ENCODE results near the gene CEP57L1.
"Not testable (repeated sequence)": the region's sequence is repeated elsewhere in the genome, so short reads cannot be mapped to it uniquely, and the experiment has no call there.

The CEP57L1 gene

DNA sequence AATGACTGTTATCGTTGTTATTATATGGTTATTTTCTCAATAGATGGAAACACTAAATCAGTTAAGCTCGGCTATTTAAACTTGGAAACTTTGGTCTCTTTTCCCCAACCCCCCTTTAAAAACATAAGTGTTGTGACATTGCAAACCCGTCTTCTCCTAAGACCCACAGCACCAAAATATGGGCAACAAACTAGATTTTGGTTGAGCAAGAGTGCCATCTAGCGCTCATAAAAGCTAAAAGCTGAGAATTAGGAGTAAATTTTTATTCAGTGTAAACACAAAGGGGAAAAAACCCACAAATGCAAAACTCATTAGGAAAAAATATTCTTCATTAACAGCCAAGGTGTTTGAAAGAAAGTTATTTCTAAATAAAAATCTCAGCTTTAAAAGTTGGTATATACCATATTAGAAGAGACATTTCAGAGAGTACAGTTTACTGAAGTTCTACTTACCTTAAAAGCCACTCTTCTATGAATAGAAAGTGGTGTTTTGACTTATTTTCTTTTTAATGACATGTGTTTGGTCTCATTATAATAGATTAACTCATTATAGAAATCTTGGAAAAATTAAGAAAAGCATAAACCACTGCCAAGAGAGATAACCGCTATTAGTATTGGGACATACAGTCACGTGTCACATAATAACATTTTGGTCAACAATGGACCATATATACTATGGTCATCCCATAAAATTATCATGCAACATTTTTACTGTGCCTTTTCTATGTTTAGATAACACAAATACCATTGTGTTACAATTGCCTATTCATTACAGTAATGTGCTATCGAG, 21.8 kb upstream of the CEP57L1 start:
- peak; percentile 13 for DNase-seq (ENCODE audit: low read depth)

DNA sequence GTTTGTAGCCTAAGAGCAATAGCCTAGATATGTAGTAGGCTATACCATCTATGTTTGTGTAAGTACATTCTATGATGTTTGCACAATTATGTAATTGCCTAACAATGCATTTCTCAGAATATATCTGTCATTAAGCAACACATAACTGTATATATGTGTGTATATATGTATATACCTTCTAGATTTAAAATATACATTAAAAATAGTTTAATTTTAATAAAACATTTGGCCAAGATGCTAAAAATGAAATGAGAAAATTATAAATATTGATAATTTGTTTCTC, 21.2 kb upstream of the CEP57L1 start:
- no peak for DNase-seq (ENCODE audit: low read depth)

DNA sequence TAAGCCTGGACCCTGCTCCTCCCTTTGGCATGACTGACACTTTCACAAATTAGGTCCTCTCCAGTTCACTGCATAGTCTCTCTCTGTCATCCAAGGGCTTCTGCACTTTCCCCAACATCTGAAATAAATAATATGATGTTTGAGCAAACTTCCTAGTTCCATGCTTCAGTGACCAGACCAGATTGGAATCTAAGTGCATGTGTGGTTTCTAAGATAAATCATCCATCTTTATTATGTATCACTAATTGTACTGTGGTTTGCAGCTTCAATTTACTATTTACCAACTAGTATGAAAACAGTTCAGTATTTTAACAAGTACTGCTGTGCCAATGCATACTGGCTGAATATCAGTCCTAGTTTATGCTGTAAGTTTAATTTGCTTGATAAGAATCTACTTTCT, 19.4 kb upstream of the CEP57L1 start:
- DNase-seq (ENCODE audit: low read depth), result no peak

DNA sequence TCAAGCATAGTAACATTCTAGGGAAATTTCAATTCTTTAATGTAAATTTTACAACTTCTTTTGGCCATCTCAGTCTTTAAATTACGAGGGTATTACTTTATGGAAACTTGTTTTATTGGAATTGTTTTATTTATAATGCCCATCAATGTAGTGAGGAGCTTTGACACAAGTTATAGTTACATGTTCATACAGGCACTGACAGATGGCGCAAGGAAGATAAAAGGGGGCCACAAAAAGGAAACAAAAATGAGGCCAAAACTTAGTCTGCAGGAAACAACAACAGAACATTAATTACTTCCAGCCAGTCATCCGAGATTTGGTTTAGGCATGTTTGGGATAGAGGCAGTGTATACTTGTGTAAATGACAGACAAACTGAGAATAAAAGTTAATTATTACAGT, 18.9 kb upstream of the CEP57L1 start:
- no peak for DNase-seq (ENCODE audit: low read depth)

DNA sequence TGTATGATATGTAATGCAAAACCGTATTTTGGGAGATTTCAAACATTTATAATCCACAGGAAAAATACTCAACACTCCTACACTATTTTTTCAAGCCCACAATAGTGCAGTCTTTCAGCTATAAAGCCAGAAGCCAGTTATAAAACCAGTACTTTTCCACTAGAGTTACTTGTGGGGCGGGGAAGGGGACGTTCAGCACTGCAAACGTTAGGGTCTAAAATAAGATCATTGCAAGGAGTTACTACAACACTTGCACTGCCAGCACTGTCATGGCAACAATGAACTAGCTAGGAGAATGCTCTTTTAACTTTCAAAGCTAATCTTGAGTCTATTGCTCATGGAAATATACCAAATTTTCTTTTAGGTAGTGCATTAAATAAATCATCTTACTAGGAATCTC, 15.3 kb upstream of the CEP57L1 start:
- no peak for DNase-seq (ENCODE audit: low read depth)

DNA sequence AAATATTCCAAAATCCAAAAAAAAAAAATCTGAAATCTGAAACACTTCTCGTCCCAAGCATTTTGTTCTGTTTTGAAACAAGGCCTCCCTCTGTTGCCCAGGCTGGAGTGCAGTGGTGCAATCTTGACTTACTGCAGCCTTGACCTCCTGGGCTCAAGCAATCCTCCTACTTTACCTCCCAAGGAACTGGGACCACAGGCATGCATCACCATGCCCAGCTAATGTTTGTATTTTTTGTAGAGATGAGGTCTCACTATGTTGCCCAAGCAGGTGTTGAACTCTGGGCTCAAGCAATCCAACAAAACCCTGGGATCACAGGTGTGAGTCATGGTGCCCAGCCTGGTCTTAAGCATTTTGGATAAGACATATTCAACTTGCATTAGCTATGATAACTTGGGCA, 14.3 kb upstream of the CEP57L1 start:
- DNase-seq (ENCODE audit: low read depth), result no peak

DNA sequence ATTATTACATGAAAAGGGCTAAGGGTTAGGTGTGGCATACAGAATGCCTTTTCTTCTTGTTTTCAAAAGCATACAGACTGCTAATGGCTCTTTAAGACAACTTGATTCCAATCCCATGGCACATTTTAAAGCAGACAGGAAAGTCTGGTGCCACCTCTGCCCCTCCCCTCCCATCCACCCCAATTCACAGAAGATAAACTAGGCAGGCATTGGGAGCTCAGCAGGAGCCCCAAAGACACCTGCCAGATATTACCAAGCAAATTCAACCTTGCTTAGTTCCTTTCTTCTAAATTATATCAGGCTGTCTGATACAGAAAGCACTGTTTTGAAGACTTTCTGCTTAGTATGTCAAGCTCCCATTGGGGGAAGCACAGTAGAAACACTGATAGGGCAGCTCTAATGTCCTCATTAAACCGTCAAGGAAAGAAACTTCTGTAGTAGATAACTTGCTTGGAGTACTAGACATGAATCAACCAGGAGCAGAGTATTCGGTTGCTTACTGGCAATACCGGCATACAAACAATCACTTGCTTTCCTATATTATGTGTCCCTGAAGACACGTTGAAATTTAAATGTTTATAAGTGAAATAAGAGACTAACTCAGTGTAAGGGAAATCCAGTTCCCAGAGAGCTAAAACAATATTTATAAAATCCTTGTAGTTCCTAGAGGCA, 13.7 kb upstream of the CEP57L1 start:
- DNase-seq (ENCODE audit: low read depth), result no peak

DNA sequence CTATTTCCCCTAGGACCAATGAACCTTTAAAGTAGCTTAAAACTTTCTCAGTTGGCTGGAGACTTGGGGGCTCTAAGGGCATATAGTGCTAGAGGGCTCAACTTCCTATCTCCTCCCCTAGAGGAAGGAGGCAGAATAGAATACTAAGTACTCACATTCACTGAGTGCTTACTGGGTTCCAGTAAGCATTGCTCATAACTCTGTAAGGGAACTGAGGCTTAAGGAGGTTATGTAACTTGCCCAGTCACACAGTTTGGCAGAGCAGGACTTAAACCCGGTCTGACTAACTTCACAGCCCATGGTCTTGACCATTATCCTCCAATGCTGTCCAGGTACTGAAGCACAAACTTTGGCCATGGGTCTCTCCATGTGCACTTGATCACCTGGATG, 13.1 kb upstream of the CEP57L1 start:
- no peak for DNase-seq (ENCODE audit: low read depth)

DNA sequence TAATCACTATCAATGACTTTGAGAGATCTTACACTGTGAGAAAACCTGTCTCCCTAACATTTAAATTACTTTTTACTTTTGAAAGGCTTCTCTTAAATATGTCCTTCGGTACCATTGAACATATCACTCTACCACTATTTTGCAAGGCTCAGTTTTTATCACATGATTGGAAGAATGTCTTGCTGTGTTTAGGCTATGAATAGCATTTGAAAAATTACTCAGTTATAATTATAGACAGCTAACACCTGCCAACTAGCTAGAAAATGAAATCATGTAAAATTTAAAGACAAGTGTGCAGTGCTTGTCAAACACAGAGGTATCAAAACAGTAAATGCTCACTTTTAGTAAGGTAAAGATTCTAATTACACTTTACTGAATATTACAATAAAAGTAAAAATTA, 11.7 kb upstream of the CEP57L1 start:
- no peak for DNase-seq (ENCODE audit: low read depth)

DNA sequence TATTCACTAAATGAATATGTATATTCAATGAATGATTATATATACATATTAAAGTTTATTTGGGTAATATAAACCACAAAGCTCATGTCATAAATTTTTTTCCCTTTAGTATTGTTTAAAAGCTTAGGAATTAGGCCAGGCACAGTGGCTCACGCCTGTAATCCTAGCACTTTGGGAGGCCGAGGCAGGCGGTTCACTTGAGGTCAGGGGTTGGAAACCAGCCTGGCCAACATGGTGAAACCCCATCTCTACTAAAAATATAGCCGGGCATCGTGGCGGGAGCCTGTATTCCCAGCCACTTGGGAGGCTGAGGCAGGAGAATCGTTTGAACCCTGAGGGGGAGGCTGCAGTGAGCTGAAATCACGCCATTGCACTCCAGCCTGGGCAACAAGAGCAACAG, 11.2 kb upstream of the CEP57L1 start:
- DNase-seq (ENCODE audit: low read depth), result not testable (repeated sequence)

DNA sequence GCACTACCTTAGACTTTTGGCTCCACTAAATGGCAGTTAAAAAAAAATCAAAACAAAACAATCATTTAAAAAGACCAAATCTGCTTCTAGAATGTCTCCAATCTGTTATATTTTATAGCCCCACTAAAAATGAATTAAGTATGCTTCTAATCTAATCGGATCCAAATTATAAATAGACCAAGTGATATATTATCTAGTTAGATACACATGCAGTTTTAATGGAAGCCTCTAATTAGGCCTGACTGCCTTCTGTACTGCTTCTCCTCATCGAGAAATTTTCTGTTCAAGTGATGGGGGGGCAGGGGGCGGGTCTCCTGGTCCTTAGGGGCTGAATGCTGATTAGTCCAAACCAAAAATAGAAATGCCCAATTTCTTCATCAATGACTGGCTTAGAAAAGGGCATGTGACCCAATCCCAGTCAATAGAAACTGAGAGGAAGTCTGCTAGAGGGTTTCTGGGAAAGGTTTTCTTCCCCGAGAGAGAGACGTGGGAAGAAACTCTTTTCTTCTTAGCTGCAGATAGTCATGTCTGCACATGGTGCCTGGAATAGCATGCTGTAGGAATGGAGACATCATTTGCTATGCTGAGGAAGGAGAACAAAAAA, 7.5 kb upstream of the CEP57L1 start:
- no peak for DNase-seq (ENCODE audit: low read depth)

DNA sequence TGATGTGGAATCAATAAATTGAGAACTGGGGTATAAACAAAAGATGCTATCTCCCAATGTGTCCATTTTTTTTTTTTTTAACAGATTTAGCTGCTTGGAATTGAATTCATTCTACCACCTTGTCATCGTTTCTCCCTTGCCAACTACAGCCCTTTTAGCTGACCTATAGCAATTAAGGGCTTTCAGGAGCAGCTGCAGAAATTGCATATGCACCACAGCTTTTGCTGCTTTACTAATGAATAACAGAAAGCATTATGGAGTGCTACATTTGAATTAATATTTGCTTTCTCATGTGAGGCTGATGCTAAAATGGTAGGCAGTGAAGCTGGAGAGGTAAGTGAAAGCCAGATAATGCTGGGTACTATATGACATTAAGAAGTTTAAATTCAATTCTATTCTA, 6.3 kb upstream of the CEP57L1 start:
- DNase-seq (ENCODE audit: low read depth), result no peak

DNA sequence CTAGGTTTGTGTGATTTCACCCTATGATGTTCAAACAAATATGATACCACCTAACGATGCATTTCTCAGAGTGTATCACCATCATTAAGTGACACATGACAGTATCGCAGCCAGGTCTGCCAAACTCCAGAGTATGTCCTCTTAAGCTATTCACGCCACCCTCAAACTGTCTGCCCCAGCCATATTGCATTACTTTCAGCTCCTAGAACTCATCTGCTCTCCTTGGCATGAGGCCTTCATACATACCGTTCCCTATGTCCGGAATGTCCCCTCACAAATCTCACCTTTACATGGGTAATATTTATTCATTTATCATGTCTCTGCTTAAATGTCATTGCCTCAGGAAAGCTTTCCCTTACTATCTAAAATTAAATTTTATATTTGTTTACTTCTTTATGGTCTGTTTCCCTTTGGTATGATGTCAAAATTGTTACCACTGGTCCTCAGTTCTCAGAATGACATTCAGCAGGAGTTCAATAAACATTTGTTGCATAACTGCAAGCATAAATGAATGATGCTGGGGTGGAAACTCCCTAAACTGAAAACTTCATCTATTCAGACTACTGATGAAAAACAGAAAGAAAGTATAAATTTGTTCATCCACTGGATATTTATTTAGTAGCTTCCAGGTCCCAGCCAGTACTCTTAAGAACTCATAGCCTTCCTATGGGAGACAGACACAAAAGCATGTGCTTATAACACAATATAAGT, 3.8 kb upstream of the CEP57L1 start:
- DNase-seq (ENCODE audit: low read depth), result no peak

DNA sequence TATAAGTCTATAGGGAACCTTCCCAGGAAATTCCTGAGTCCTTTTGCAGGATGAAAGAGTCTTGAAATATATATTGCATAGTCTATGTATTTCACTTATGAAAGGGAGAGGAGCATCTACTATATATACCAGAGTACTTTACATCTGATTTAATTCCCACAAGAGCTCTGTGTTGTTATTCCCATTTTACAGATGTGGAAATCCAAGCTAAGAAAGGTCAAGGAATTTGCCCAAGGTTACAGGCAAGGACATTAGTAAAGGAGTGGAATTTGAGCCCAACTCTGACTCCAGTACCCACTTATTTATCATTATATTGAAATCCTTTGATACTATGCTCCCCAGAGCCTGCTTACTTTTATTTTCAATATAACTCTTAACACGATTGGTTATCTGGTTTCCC, 3.2 kb upstream of the CEP57L1 start:
- DNase-seq (ENCODE audit: low read depth), result no peak

DNA sequence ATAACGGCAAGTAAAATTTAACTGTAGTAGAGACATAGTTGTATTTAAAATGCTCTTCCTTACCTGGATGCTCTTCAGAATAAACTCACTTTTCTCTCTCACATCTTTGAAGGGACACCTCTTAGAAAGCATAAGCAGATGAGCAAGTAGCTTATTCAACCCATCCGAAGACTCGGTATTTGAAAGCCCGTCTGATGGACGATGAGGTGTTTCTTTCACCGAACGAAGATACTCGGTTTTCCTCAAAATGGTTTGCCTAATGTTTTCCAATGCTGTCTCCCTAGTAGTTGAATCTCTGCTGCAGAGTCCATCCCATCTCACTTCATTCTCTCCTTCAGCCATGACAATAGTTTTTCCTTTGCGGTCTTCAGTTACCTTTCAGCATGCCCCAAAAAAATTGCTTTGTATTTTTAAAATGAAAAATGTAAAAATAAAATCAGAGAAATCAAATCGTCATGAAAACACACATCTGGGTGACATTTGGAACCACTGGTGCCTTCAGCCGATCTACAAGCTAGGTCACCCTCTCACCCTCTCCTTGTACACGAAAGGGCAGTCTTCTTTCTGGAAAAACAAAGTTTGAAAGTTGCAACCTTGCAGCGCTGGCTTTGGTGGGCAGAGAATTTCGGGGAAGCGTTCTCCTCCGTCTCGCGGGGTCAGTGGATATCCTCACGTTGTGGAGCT, 1.4 kb upstream of the CEP57L1 start:
- DNase-seq (ENCODE audit: low read depth), result no peak

DNA sequence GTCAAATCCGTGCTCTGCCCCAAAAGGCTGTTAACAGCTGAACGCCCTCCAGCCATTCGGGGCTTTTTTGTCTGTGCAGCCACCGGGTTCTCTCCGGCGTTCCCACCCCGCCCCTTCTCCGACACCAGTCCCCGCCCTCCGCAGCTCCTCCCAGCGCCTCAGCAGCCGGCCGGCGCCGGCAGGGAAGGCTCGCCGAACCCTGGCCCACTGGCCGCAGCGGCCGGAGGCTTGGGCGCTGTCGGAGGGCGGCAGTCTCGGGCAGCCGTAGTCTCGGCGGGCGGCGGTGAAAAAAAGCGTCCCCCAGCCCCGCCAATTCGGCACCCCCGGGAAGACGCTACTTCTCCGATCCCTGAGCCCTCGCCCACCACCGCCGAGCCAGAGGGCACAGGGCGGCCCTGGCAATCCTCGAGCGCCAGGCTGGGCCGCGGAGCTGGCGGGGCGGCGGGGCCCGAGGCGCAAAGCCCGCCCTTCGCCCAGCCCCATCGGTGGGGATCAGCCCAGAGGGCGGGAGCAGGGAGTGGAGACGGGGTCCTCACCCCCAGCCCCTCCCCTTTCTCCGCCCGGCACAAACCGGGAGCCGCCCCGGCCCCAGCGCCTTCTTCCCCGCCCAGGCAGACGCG, 781 bp upstream of the CEP57L1 start, which contains the start of gene SESN1:
TSS of gene SESN1 (minus strand) at position 431 of the 620 bp plus-strand sequence. CDS start 773 bp downstream, outside the sequence.
- peak; percentile 76 for DNase-seq (ENCODE audit: low read depth)

DNA sequence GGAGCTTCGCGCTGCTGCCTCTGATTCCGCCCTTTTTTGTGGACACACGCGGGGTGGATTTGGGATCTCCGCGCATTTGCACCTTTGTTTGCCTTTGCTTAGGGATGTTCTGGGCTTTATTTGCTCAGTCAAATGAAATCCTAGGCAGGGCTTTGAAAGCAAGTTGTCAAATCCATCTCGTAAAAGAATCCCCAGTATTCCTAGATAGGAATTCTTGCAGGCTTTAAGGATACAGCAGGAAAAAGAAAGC, 453 bp downstream of the CEP57L1 start:
- no peak for DNase-seq (ENCODE audit: low read depth)

DNA sequence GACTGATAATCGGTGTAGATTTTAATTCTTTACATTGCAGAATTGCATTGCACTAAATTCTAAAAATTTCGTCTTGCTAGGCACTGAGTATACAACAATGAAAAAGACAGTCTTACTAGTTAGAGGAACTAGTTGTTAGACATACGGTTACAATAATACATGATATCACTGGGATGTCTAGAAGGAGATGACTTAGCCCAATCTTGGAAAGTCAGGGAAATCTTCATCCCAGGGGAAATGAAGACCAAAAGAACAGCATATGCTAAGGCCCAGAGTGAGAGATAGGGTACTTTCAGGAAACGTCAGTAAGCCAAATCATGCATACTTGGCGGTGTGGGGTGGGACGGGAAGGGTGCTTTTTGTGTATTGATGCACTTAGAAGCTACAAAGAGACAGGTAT, 901 bp downstream of the CEP57L1 start:
- DNase-seq (ENCODE audit: low read depth), result no peak

DNA sequence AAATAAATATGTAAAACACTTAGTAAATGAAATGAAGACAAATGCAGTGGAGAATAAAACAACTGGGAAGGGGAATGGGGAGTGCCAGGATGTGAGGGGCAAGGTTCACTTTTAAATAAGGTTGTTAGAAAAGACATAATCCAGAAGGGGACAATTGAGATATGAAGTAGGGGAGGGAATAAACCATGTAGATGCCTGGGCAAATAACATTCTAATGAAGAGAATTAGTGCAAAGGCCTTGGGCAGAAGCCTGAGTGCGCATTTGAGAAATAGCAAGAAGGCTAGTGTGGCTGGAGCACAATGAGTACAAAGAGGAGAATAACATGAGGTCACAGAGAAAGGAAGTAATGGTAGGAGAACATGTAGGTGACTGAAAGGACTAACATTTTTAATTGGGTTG, 2.4 kb downstream of the CEP57L1 start:
- DNase-seq (ENCODE audit: low read depth), result no peak

DNA sequence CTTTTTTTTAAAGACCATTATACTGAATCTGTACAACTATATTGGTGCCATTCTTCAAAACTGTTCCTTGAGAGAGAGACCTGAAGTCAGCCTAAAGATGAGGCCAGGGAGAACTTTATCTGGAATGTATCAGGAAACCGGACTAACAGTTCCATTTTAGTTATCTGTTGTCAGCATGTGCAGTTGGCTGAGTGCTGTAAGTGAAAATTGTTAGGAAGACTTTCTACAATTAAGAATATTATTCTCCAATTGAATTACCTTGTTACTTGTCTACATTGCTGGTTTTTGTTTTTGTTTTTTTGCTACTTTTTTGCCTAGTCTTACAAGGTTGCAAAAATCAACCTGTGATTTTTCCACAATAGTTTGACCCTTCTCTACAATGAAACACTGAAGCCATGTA, 7.5 kb downstream of the CEP57L1 start:
- DNase-seq (ENCODE audit: low read depth), result no peak

DNA sequence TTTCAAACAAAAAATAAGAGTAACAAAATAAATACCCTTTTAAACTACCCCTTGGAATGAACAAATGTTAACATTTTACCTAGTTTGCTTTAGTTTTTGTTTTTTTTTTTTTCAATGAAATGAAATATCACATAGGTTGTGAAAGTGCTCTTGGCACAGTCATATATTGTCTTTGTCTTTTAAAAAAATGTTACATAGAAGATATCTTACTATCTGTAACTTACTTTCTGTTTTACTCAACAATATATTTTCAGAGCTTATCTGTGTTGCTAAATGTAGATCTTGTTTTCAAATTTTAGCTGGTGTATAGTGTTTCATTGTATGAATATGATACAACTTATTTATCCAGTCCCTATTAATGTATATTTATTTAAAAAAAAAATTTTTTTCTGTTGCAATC, 8.6 kb downstream of the CEP57L1 start:
- no peak for DNase-seq (ENCODE audit: low read depth)

DNA sequence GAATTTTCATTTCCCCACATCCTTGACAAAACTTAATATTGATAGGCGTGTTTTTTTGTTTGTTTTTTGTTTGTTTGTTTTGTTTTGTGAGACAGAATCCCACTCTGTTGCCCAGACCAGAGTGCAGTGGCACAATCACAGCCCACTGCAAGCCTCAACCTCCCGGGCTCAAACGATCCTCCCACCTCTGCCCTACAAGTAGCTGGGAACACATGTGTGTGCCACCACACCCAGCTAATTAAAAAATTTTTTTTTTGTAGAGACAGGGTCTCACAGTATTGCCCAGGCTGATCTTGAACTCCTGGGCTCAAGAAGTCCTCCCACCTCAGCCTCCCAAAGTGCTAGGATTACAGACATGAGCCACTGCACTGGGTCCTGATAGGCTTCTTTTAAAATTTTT, 9.2 kb downstream of the CEP57L1 start:
- no peak for DNase-seq (ENCODE audit: low read depth)
